OCI-LY3 (cell line): ENCODE data around the gene SLC4A4.

ENCODE experiments used
- EZH2phosphoT487 ChIP-seq: fragments of 200-600 bp; shearing (Covaris generic); IDR thresholded peaks from 2 replicates; pipeline ENCODE4 v1.6.1; 2018; ENCODE audit warnings: antibody characterized with exemption, mixed run types, low read depth
- TF ChIP-seq, protein P1 (sequence below): fragments of 200-600, 300-600 bp; sonication (generic); IDR thresholded peaks from 2 replicates; pipeline ENCODE4 v1.5.1; 2014; ENCODE audit warnings: antibody characterized with exemption, low read length, low read depth

DNA sequence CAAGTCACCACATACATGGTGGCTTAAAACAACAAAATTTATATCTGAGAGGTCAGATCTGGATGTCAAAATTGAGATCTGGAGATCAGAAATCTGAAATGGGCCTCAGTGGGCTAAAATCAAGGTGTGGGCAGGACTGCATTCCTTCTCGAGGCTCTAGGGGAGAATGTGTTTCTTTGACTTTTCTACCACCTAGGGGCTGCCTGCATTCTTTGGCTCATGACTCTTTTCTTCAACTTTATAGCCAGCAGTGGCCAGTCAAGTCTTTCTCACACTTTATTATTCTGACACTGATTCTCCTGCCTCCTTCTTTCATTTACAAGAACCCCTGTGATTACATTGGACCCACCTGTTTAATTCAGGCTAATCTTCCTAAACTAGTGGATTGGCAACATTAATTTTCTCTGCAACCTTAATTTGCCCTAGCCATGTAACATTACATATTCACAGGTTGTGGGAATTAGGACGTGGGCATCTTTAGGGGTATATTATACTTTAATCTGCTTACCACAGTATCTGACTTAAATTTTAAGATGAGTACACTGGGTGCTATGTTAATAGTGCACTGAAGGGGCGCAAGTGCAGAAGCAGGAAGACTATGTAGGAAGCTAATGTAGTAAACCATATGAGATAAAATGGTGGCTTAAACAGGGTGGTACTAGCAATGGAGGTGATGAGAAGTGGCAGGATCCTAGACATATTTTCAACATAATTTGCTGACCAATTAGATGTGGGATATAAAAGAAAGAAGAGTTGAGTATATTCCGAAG, 188.0 kb downstream of the SLC4A4 start:
- TF ChIP-seq, protein P1, sequence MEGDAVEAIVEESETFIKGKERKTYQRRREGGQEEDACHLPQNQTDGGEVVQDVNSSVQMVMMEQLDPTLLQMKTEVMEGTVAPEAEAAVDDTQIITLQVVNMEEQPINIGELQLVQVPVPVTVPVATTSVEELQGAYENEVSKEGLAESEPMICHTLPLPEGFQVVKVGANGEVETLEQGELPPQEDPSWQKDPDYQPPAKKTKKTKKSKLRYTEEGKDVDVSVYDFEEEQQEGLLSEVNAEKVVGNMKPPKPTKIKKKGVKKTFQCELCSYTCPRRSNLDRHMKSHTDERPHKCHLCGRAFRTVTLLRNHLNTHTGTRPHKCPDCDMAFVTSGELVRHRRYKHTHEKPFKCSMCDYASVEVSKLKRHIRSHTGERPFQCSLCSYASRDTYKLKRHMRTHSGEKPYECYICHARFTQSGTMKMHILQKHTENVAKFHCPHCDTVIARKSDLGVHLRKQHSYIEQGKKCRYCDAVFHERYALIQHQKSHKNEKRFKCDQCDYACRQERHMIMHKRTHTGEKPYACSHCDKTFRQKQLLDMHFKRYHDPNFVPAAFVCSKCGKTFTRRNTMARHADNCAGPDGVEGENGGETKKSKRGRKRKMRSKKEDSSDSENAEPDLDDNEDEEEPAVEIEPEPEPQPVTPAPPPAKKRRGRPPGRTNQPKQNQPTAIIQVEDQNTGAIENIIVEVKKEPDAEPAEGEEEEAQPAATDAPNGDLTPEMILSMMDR, result no peak; the same call in 1 of the 2 replicates
- TF ChIP-seq EZH2phosphoT487, result no peak
